ENCODE results near the gene PLXNB1.

The PLXNB1 gene

DNA sequence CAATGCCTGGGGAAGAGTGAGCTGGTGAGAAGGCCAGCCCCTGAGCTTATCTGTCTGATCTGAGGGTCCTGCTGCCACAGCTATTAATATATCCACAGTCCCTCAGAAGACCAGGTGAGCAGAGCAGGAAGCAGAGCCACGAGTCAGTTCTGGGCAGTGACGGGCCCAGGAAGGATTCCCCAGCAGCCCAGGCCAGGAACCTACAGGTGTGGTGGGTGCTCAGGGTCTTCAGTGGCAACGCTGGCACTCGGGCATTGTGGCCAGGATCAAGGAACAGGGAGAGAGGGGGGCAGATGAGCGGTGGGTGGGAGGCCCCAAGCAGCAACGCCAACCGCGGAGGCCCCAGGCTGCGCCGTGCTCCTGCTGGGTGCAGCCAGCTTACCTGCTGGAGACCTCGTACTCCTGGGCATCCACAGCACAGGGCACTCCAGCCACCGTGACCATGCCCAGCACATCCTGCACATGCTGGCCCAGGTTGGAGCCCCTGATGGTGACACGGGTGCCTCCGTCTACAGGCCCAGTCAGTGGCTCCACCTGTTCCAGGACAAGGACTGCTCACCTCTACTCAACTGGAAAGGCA lies 12.3 kb downstream of the PLXNB1 start:
- no peaks in the 10 kb centered on the region for H3K9me3 ChIP-seq (ENCODE audit: control insufficient read depth, insufficient read depth, low read length)
- no peaks in the 10 kb centered on the region for H3K4me1 ChIP-seq (ENCODE audit: control insufficient read depth, insufficient read depth, low read length)
- no peaks in the 10 kb centered on the region for H3K27me3 ChIP-seq (ENCODE audit: control insufficient read depth, insufficient read depth, low read length)
- no peak for DNase-seq (ENCODE audit: low read depth, low spot score)
- H3K4me3 ChIP-seq (ENCODE audit: low read length), result no peak overlapping the region
- peaks cover 73% of the 10 kb centered on the region for H3K36me3 ChIP-seq (ENCODE audit: control insufficient read depth, insufficient read depth, low read length)
- H3K27ac ChIP-seq (ENCODE audit: low read length), result no peak overlapping the region
- no CpG with 5 or more reads among the region's 14 CpGs for WGBS (ENCODE audit: insufficient coverage, insufficient read length)

- Histone ChIP-seq H3K36me3 (ENCODE audit: control insufficient read depth, insufficient read depth, low read length) (peaks cover 84% of the 10 kb centered on the region), H3K4me3 (ENCODE audit: low read length) (no peak overlapping the region), H3K4me1 (ENCODE audit: control insufficient read depth, insufficient read depth, low read length) (no peaks in the 10 kb centered on the region), H3K9me3 (ENCODE audit: control insufficient read depth, insufficient read depth, low read length) (no peaks in the 10 kb centered on the region), H3K27ac (ENCODE audit: low read length) (no peak overlapping the region), H3K27me3 (ENCODE audit: control insufficient read depth, insufficient read depth, low read length) (no peaks in the 10 kb centered on the region)
- no peak for DNase-seq (ENCODE audit: low read depth, low spot score)
- WGBS (ENCODE audit: insufficient coverage, insufficient read length), result no CpG with 5 or more reads among the region's 4 CpGs
These were observed 13.3 kb downstream of the PLXNB1 start for GRCh38 chr3:48416546-48416945.

GRCh38 chr3:48416091-48416505 lies 13.8 kb downstream of the PLXNB1 start:
- Histone ChIP-seq H3K27me3 (ENCODE audit: control insufficient read depth, insufficient read depth, low read length) (no peaks in the 10 kb centered on the region), H3K4me3 (ENCODE audit: low read length) (no peak overlapping the region), H3K36me3 (ENCODE audit: control insufficient read depth, insufficient read depth, low read length) (peaks cover 88% of the 10 kb centered on the region), H3K27ac (ENCODE audit: low read length) (no peak overlapping the region), H3K9me3 (ENCODE audit: control insufficient read depth, insufficient read depth, low read length) (no peaks in the 10 kb centered on the region), H3K4me1 (ENCODE audit: control insufficient read depth, insufficient read depth, low read length) (no peaks in the 10 kb centered on the region)
- WGBS (ENCODE audit: insufficient coverage, insufficient read length), result no CpG with 5 or more reads among the region's 14 CpGs
- DNase-seq (ENCODE audit: low read depth, low spot score), result no peak

GRCh38 chr3:48415251-48415953 lies 14.5 kb downstream of the PLXNB1 start:
- peaks cover 90% of the 10 kb centered on the region for H3K36me3 ChIP-seq (ENCODE audit: control insufficient read depth, insufficient read depth, low read length)
- no CpG with 5 or more reads among the region's 24 CpGs for WGBS (ENCODE audit: insufficient coverage, insufficient read length)

DNA sequence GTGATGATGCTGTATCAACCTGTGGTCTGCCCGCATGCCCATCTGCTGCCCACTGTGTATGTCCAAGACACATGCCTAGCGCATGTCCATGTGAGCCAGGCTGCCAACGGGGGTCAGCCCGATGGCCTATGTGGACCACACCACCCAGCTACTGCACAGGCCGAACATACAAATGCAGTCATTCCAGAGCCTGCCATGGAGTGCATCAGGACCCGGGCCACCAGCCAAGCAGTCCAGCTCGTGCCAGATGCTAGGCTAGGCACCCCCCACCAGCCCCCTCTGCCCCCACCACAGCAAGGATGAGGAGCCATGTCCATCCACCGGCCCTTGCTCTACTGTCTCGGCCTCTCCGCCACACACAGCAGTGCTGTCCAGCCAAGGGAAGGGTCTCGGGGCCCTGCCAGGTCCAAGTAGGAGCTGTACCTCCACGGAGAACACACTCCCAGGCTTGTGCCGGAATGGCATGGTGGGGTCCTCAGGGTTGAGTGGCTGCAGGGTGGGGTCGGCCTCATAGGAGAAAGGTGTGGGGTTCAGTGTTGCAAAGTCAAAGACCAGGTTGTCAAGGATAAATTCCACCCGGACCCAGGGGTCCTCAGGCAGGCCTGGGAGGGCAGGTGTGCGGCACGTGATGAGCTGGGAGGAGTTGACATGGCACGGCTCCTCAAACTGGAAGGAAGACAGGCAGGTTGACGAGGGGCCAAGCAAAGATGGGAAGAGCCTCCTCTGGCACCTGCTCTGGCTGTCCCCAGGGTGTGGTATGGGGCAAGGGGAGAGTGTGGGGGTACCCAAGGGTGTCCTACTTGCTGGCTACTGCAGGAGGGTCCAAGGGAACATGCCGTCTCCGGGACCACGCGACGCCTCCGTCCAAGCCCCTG lies 15.3 kb downstream of the PLXNB1 start:
- Histone ChIP-seq H3K36me3 (ENCODE audit: control insufficient read depth, insufficient read depth, low read length) (peaks cover 92% of the 10 kb centered on the region), H3K4me1 (ENCODE audit: control insufficient read depth, insufficient read depth, low read length) (no peaks in the 10 kb centered on the region), H3K27me3 (ENCODE audit: control insufficient read depth, insufficient read depth, low read length) (no peaks in the 10 kb centered on the region), H3K4me3 (ENCODE audit: low read length) (no peak overlapping the region), H3K9me3 (ENCODE audit: control insufficient read depth, insufficient read depth, low read length) (no peaks in the 10 kb centered on the region), H3K27ac (ENCODE audit: low read length) (no peak overlapping the region)
- DNase-seq (ENCODE audit: low read depth, low spot score), result no peak
- WGBS (ENCODE audit: insufficient coverage, insufficient read length), result no CpG with 5 or more reads among the region's 25 CpGs

More at GRCh38 chr3:48415251-48415953, 14.5 kb downstream of the PLXNB1 start:
- H3K27ac ChIP-seq (ENCODE audit: low read length), result no peak overlapping the region
- H3K27me3 ChIP-seq (ENCODE audit: control insufficient read depth, insufficient read depth, low read length), result no peaks in the 10 kb centered on the region
- no peaks in the 10 kb centered on the region for H3K4me1 ChIP-seq (ENCODE audit: control insufficient read depth, insufficient read depth, low read length)
- no peak overlapping the region for H3K4me3 ChIP-seq (ENCODE audit: low read length)
- no peaks in the 10 kb centered on the region for H3K9me3 ChIP-seq (ENCODE audit: control insufficient read depth, insufficient read depth, low read length)
- DNase-seq (ENCODE audit: low read depth, low spot score), result no peak

DNA sequence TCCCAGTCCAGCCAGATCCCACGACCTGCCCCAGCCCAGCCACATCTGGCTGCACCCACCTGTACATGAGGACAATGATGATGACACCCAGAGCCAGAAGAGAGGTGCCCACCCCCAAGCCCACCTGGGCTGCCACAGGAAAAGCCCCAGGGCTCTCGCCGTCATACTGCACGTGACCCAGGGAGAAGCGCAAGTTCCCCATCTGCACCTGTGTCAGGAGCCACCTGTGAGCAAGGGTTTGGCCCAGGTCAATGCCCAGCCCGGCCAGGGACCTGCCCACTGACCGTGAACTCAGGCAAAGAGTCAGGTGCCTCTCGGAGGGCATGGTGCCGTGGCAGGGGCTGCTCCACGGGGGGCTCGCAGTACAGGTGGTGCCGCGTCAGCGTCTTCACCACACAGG lies 16.3 kb downstream of the PLXNB1 start:
- no peak overlapping the region for H3K4me3 ChIP-seq (ENCODE audit: low read length)
- no peaks in the 10 kb centered on the region for H3K9me3 ChIP-seq (ENCODE audit: control insufficient read depth, insufficient read depth, low read length)
- whole genome bisulfite sequencing (ENCODE audit: insufficient coverage, insufficient read length), result no CpG with 5 or more reads among the region's 14 CpGs
- DNase-seq (ENCODE audit: low read depth, low spot score), result no peak
- peaks cover 92% of the 10 kb centered on the region for H3K36me3 ChIP-seq (ENCODE audit: control insufficient read depth, insufficient read depth, low read length)
- H3K27me3 ChIP-seq (ENCODE audit: control insufficient read depth, insufficient read depth, low read length), result no peaks in the 10 kb centered on the region
- no peak overlapping the region for H3K27ac ChIP-seq (ENCODE audit: low read length)
- no peaks in the 10 kb centered on the region for H3K4me1 ChIP-seq (ENCODE audit: control insufficient read depth, insufficient read depth, low read length)

DNA sequence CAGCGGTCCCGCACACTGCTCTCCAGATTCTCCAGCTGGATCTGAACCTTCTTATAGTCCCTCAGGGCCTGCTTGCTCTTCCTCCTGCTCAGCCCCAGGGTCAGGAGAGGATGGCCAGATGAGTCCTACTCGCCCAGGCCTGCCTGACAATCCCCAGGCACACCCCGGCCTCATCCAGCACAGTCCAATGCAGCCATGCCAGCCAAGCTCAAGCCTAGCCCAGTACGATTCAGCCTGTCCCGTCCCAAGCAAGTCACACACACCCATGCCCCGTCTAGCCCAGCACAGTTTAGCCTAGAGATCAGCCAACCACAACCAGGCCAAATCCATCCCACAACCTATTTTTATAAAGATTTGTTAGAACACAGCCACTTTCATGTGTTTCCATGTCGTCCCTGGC lies 16.8 kb downstream of the PLXNB1 start:
- no CpG with 5 or more reads among the region's 8 CpGs for WGBS (ENCODE audit: insufficient coverage, insufficient read length)
- Histone ChIP-seq H3K9me3 (ENCODE audit: control insufficient read depth, insufficient read depth, low read length) (no peaks in the 10 kb centered on the region), H3K4me3 (ENCODE audit: low read length) (no peak overlapping the region), H3K27me3 (ENCODE audit: control insufficient read depth, insufficient read depth, low read length) (no peaks in the 10 kb centered on the region), H3K27ac (ENCODE audit: low read length) (no peak overlapping the region), H3K36me3 (ENCODE audit: control insufficient read depth, insufficient read depth, low read length) (peaks cover 90% of the 10 kb centered on the region), H3K4me1 (ENCODE audit: control insufficient read depth, insufficient read depth, low read length) (no peaks in the 10 kb centered on the region)
- no peak for DNase-seq (ENCODE audit: low read depth, low spot score)

GRCh38 chr3:48412375-48413001 lies 17.4 kb downstream of the PLXNB1 start:
- WGBS (ENCODE audit: insufficient coverage, insufficient read length), result no CpG with 5 or more reads among the region's 19 CpGs
- DNase-seq (ENCODE audit: low read depth, low spot score), result no peak
- Histone ChIP-seq H3K27me3 (ENCODE audit: control insufficient read depth, insufficient read depth, low read length) (no peaks in the 10 kb centered on the region), H3K27ac (ENCODE audit: low read length) (no peak overlapping the region), H3K9me3 (ENCODE audit: control insufficient read depth, insufficient read depth, low read length) (no peaks in the 10 kb centered on the region), H3K4me3 (ENCODE audit: low read length) (no peak overlapping the region), H3K4me1 (ENCODE audit: control insufficient read depth, insufficient read depth, low read length) (no peaks in the 10 kb centered on the region), H3K36me3 (ENCODE audit: control insufficient read depth, insufficient read depth, low read length) (peaks cover 86% of the 10 kb centered on the region)

DNA sequence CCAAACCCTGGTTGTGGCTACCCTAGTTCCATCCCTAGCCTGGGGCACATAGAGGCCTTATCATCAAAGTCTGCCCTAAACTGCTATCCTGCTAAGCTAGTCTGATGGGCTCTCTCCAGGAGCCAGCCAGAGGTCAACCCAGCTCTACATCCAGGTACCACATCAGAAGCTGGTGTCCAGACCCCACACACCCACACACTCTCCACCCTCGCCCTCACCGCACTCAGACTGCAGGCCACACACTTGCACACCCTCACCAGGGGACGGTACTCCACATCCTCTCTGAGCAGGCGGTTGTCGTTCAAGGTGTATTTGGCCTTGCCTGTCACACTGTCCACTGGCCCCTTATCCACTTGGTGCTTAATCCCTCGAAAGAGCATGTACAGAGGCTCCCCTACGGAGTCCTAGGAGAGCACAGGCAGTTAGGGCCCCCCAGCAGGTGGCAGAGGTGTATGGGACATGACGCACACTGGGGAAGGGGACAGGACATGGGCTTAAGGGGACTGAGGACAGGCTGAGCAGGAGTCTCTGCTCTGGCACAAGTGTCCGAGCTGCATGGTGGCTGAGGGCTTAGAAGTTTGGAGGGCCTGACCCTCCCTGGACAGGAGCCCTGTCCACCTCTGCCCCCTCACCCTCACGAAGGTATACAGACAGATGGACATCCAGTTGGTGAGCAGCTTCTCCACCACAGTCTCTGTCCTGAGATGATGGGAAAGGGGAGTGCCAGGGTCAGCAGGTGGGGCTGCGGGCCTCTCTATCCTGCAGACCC lies 18.1 kb downstream of the PLXNB1 start:
- no peaks in the 10 kb centered on the region for H3K4me1 ChIP-seq (ENCODE audit: control insufficient read depth, insufficient read depth, low read length)
- H3K27ac ChIP-seq (ENCODE audit: low read length), result no peak overlapping the region
- no peaks in the 10 kb centered on the region for H3K9me3 ChIP-seq (ENCODE audit: control insufficient read depth, insufficient read depth, low read length)
- no CpG with 5 or more reads among the region's 11 CpGs for WGBS (ENCODE audit: insufficient coverage, insufficient read length)
- H3K4me3 ChIP-seq (ENCODE audit: low read length), result no peak overlapping the region
- DNase-seq (ENCODE audit: low read depth, low spot score), result no peak
- H3K27me3 ChIP-seq (ENCODE audit: control insufficient read depth, insufficient read depth, low read length), result no peaks in the 10 kb centered on the region
- H3K36me3 ChIP-seq (ENCODE audit: control insufficient read depth, insufficient read depth, low read length), result peaks cover 87% of the 10 kb centered on the region
